C4-2B (cell line): ENCODE results near the gene SHLD2.

ENCODE experiments used
- ZFX ChIP-seq: fragments of 450-650 bp; IDR thresholded peaks from 2 replicates; pipeline ENCODE4 v1.6.1; 2017
- TF ChIP-seq, protein P1 (sequence below): fragments of 450-650 bp; conservative IDR thresholded peaks from 2 replicates; pipeline ENCODE4 v1.5.1; 2017; ENCODE audit warnings: mild to moderate bottlenecking

DNA sequence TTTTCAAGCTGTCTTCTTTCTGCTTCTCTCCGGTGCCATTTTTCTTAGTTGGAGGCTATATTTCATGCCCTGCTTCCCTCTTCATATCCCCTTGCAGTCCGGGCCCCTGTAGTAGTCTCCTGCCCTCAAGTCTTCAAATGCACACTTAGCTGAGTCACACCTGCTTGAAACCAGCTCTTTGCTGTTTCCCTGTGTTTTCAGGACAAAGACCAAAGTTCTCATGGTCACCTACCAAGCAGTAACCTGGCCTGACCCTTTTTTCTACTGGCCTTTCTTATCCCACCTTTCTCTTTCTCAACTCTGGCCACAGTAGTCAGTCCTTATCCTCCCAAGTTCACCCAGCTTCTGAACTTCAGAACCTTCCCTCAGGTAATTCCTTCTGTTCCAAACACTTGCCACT is 28.8 kb upstream of the SHLD2 start:
- TF ChIP-seq, protein P1, sequence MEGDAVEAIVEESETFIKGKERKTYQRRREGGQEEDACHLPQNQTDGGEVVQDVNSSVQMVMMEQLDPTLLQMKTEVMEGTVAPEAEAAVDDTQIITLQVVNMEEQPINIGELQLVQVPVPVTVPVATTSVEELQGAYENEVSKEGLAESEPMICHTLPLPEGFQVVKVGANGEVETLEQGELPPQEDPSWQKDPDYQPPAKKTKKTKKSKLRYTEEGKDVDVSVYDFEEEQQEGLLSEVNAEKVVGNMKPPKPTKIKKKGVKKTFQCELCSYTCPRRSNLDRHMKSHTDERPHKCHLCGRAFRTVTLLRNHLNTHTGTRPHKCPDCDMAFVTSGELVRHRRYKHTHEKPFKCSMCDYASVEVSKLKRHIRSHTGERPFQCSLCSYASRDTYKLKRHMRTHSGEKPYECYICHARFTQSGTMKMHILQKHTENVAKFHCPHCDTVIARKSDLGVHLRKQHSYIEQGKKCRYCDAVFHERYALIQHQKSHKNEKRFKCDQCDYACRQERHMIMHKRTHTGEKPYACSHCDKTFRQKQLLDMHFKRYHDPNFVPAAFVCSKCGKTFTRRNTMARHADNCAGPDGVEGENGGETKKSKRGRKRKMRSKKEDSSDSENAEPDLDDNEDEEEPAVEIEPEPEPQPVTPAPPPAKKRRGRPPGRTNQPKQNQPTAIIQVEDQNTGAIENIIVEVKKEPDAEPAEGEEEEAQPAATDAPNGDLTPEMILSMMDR: no peak
- no peak for TF ChIP-seq ZFX
